MM.1S (cell line): ENCODE results near the gene LEF1.

Experiments used
- EZH2phosphoT487 ChIP-seq: fragments of 300-600 bp; sonication (generic); IDR thresholded peaks from 2 replicates; pipeline ENCODE4 v1.6.1; 2018; ENCODE audit warnings: antibody characterized with exemption, low read length
- TF ChIP-seq, protein P1 (sequence below): fragments of 300-600 bp; sonication (generic); IDR thresholded peaks from 2 replicates; pipeline ENCODE4 v1.5.1; 2016; ENCODE audit warnings: antibody characterized with exemption, low read length, mixed read lengths

DNA sequence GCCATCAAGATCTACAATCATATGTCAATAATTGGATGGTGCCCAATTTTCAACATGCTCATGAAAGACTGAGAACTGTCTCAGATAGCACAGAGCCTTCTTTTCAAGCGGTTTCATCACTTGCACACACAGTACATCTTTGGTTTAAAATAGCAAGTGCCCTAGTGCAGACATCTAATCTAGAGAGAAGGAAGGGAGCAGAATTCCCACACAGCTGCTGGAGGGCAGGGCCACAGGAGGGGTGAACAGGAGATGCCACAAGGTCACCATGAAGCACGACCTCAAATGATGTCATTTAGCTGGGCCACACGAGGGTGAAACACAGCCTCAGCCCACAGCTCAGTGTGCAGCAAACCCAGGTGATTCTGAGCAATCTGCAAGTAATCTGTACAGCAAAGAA, 24.3 kb downstream of the LEF1 start:
- no peak for TF ChIP-seq EZH2phosphoT487
- TF ChIP-seq, protein P1, sequence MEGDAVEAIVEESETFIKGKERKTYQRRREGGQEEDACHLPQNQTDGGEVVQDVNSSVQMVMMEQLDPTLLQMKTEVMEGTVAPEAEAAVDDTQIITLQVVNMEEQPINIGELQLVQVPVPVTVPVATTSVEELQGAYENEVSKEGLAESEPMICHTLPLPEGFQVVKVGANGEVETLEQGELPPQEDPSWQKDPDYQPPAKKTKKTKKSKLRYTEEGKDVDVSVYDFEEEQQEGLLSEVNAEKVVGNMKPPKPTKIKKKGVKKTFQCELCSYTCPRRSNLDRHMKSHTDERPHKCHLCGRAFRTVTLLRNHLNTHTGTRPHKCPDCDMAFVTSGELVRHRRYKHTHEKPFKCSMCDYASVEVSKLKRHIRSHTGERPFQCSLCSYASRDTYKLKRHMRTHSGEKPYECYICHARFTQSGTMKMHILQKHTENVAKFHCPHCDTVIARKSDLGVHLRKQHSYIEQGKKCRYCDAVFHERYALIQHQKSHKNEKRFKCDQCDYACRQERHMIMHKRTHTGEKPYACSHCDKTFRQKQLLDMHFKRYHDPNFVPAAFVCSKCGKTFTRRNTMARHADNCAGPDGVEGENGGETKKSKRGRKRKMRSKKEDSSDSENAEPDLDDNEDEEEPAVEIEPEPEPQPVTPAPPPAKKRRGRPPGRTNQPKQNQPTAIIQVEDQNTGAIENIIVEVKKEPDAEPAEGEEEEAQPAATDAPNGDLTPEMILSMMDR, result no peak
